ENCODE data around the gene TTLL12. TPM values are rescaled to one million over a fixed set of nuclear protein-coding genes. Genes with fewer than 3 reads are reported as not detected.

The TTLL12 gene
- total RNA-seq, 1 experiment from 2014 or later, result 35.2 TPM

DNA sequence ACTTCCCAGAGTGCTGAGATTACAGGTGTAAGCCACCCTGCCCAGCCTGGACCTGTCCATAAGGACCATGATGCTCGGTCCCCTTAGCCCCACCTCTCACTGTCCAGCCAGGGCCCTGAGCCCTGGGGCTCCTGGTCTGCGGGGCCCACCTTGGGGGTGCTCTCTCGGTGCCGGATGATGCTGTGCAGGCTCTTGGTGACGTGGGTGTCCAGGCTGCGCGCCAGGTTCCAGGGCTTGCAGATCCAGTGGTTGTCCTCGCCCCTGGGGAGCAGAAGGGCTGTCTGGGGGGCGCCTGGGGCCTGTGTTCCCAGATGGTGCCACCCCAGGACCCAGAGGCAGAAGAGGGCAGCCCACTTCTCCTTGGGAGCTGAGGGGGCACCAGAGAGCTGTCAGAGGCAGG, 13.4 kb downstream of the TTLL12 start:
- DNase-seq (ENCODE audit: low spot score), result no peak

DNA sequence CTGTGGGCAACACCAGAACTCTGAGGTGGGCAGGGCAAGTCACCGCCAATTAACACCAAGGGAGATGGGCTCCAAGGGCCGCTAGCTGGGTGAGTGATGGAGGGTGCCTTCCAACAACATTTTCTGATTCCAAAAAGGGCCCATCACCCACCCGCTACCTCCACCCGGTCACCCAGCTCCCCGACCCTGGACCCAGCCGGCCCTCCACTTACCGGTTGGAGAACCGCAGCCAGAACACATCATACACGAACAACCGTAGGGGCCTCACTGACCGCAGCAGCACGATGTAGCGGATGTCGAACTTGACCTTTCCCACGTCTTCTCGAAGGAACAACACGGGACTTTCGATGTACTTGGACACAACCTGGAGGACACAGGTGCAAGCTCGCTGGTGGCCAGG, 14.7 kb downstream of the TTLL12 start:
- DNase-seq (ENCODE audit: low spot score), result no peak

DNA sequence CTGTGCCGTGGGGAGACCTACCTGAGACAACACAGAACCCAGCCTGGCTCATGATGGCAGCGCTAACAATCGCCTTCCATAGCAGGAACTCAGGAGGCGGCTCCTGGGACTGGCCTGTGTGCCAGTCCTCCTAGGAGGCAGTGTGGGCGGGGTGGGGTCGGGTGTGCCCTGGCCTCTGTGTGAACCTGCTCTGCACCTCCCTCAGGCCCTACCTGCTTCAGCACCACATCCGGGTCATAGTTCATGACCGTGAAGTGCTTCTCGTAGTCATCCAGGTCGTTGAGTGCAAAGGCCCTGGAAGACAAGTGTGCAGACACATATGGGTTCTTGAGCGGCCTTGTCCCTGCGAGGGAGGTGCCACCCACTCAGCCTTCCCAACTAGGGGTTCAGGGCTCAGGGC, 15.3 kb downstream of the TTLL12 start:
- DNase-seq (ENCODE audit: low spot score), result no peak

DNA sequence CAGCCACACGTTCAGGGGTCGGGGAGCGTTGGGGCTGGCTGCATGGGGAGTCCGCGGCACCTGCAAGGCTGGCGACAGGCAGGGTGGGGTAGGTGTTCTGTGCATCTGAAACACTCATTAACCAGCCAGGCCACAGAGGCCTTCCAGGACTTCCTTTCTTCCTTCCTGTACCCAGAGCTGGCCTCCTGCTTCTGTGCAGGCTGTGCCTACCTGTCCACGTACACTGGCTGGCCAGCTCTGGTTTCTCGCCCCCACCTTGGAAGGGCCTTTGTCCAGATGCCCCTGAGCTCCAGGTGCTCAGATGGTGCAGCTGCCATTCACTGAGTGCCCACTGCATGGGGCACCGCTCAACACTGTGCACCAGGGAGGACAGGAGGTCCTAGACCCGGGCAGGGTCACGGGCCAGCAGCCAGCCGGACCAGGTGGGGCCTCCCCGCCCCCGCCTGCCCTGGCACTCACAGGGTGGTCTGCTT, 15.9 kb downstream of the TTLL12 start:
- DNase-seq (ENCODE audit: low spot score), result no peak

DNA sequence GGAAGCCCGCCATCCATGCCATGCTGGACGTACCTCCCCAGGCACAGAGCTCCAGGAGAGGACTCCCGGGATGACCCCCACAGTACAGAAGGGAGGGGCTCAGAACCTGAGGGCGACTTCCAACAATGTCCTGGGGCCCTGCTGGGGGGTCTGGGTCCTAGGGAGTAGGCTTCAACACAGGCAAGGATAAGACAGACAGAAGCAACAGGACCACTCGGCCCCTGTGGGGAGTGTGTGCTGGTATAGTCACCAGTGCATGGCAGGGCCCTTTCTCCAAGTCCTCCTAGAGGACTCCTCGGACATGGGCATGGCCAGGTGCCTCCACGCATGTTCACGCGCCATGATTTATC, 16.8 kb downstream of the TTLL12 start:
- no peak for DNase-seq (ENCODE audit: low spot score)

DNA sequence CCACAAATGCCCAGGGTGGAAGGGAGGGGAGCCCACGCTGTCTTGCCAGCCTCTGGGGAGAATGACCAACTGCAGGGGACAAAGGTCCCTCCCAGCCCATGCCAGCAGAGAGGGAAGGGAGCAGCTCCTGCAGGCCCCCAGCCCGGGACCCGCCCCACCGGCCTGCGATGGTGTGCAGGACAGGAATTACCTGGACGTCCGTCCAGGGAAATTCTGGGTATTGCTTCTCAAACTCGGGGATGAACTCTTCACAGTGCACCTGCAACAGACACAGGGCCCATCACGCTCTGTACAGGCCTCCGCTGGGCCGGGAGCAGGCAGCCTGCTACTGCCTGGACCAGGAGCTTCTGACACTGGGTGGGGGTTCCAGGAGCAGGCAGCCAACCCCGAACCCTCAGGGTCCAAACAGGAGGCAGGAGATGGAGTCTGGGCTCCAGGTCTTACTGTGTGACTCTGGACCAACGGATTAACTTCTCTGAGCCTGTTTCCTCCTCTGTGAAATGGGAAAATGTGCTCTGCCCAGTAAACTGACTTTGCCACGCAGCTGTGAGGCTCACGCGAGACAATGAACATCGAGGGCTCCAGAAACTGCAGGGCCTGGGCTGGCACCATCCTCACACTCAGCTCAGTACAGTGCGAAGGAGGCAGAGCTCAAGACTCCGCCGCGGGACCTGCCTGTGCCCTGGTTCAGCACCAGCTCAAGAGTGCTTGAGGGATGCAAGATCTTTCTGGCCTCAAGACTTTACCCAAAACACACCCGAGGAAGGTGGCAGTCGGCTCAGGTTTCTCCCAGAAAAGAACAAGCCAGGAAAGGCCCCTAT, 17.4 kb downstream of the TTLL12 start:
- DNase-seq (ENCODE audit: low spot score), result no peak

DNA sequence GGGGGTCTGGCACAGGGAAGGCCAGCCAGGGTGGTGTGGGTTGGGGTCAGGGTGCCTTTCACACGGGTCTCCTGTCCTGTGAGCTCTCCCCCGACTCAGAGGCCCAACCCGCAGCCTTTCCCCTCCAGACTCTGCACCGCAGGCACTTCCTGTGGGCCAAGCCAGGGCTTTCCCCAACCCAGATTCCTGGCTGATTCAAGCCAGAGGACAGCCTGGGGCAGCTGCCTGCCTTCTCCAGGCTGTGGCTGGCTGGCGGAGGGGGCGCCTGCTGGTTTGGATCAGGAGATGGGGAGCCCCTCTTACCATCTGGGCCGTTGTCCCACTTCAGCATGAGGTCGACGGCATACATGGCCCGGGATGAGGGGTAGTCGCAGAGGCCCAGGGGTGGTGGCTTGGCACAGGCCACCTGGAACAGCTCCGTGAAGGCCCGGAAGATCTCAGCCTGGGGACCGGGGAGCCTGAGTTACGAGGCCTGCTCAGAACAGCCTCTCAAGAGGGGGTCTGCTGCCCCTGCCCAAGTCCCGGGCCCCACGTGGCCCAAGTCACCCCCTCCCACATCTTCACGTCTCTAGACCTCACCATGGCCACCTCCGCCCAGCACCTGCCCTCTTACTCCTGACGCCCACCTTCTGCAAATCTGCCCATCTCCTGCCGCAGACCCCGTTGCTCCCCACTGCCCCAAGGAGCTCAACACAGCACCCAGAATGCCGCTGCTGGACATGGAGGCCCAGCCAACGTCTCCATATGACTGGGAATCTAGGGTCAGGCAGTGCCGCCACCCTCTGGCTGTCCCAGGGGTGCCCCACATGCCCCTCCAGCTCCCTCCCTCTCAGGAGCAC, 18.2 kb downstream of the TTLL12 start:
- DNase-seq (ENCODE audit: low spot score), result no peak

DNA sequence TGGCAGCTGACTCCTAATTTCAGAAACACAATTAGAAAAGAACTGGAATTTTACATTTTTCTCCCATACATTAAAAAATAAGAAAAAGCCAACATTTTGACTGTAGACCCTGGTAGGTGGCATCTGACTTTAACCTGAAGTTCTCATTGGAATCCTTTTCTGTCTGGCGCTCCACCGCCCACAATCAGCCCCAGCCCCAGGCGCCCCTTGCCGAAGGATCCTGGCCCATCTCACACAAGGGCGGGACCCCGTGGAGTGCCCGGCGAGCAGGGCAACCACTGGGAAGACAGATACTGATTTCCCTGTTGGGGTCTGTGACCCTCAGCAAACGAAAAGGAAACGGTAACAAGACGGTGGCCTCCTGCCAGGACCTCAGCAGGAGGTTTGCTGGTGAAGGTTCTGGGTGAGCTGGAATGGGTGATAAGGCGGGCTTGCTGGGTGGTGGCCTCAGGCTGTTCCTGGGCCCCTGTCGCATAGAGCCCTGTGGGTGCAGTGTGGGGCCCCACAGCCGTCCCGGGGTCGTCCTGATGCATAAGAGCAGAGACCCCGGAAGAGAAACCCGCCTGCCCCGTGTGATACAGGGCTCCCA, 19.8 kb downstream of the TTLL12 start:
- DNase-seq (ENCODE audit: low spot score), result no peak

DNA sequence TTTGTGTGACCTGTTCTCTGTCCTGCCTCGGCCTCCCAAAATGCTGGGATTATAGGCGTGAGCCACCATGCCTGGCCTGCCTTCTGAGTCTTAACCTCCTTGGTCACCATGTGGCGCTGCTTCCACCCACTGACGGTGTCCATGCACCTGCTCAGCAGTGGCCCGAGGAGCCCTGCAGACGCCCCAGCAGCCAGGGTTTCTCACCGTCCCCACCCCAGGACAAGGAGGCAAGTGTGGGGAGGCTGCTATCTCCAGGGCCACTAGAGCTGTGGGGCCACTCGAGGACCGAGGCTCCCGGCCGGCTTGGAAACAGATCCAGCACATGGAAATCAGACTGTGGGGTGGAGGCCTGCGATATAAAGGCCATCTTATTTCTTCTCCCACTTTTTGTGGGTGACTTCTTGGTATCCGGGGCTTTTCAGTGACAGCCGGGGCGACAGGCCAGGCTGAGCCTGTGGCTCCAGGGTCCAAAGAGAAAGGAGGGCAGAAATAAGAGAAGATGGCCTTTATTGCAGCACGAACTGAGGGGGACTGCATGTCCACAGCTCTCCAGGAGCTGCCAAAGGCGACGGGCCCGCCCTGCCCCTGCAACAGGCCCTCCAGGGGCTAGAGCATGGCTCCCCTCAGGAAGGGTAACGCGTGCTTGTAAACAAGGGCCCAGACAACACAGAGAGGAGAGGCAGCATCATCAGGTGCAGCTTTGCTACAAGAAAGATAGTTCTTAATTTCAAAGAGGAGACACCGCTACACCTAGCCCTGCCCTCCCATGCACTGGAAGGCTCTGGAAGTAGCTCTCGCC, 20.6 kb downstream of the TTLL12 start:
- no peak for DNase-seq (ENCODE audit: low spot score)

DNA sequence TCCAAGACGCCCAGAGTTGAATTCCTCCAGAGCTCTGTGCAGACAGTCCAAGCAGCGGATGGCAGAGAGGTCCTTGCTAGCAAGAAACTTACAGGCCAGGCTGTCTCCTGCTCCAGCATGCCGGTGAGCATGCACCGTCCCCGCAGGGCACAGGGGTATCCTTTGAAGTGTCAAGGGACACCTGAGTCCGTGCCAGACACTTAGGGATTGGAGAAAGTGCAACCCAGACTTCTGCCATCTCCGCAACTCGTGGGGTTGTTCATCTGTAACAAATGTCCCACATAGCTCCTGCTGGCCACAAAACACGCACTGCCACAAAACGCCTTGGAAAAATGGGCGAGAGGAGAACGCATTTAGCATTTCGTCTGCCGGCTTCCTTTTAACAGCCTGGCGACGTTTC, 22.3 kb downstream of the TTLL12 start:
- DNase-seq (ENCODE audit: low spot score), result no peak

DNA sequence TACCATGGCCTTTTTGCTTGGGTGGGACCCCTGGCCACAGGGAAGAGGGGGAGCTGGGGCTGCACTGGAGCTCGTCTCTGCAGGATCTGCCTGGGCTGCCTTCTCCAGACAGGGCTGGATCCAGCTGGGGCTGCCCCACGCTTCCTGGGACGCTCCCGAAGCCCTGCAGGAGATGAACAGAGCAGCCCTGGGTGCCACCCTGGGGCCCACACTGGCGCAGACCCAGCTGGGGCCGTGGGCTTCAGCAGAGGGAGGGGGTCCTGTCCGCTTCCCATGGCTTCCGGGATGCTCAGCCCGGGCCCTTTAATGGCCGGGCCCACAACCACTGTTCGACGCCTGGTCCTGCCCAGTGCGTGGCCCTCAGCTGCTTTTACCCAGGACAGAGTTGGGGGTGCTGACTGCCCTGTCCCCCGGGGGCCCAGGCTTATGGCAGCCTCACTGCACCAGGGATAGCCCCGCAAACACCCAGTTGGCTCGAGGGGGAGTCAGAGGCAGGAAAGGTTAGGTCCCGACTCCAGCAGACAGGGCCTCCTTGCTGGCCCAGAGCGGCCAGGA, 23.6 kb downstream of the TTLL12 start:
- DNase-seq (ENCODE audit: low spot score), result no peak

DNA sequence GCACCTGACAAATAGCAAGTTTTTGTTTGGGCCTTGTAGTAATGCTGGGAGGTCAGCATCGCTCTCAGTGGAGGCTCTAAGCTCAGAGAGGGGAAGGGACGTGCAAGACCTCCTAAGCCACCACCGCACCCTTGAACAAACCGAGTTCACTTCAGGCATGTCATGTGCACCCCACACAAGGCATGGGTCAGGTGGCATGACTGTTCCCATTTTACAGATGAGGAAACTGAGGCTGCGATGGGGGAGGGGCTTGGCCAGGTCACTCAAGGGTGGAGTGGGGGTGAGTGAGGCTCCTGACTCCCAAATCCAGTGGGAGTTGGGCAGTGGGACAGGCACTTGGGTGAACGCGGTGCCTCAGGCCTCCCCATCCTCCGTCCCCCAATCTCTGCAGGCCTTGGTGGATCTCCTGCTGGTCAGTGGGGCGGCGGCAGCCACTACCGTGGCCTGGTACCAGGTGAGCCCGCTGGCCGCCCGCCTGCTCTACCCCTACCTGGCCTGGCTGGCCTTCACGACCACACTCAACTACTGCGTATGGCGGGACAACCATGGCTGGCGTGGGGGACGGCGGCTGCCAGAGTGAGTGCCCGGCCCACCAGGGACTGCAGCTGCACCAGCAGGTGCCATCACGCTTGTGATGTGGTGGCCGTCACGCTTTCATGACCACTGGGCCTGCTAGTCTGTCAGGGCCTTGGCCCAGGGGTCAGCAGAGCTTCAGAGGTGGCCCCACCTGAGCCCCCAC, 24.4 kb downstream of the TTLL12 start:
- DNase-seq (ENCODE audit: low spot score), result no peak

DNA sequence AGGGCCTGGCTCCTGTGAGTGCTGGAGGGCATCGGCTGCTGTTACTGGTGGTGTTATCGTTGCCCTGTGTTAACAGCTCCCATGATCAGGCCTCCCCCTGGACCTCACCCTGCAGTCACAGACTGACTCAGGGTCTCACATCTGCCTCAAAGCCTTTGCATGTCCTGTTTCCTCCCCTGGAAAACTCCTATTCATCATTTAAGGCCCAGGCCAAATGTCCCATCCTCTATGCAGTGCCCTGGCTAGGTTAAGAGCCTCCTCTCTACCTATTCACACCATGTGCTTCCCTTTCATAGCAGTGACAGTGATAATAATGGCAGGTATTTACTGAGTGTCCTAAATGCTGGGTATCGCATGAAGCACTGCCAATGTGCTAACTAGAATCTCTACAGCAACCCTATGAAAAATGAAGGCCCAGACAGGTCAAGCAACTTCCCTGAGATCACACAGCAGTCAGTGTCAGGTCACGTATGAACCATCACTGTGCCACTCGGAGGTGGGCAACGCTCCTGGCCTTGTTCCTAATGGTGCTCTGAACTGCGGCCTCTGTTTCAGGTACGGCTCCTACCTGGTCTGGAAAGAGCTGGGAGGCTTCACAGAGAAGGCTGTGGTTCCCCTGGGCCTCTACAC, 26.3 kb downstream of the TTLL12 start:
- DNase-seq (ENCODE audit: low spot score), result no peak

DNA sequence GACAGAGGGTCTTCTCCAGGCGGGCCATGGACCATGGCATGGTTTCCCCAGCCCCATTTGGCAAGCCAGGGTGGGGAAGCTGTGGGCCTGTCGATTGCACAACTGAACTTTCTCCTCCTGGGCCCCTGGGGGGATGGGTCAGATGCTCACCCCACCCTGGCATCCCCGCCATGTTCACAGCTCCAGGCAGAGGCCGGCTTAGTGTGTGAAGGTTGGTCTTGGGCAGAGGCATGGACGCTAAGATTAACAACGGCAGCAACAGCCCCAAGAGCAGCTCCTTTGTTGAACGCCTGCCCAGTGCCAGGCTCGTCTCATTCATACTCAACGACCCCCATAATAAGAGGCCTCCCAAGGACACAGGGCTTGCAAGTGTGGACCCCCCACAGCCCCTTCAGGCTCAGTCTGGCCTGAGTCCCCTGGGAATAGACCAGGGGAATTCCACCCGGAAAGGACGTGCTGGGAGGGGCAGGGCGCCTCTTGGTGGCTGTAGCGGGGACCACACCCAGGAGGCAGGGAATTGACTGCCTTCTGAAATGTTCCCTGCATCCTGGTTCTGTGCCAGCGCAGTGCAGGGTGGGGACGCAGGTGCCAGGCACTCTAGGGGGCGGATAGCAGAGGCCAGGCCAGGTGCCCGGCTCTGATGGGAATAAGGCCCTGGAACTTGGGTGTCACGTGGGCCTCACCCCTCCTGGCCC, 27.3 kb downstream of the TTLL12 start:
- DNase-seq (ENCODE audit: low spot score), result no peak

DNA sequence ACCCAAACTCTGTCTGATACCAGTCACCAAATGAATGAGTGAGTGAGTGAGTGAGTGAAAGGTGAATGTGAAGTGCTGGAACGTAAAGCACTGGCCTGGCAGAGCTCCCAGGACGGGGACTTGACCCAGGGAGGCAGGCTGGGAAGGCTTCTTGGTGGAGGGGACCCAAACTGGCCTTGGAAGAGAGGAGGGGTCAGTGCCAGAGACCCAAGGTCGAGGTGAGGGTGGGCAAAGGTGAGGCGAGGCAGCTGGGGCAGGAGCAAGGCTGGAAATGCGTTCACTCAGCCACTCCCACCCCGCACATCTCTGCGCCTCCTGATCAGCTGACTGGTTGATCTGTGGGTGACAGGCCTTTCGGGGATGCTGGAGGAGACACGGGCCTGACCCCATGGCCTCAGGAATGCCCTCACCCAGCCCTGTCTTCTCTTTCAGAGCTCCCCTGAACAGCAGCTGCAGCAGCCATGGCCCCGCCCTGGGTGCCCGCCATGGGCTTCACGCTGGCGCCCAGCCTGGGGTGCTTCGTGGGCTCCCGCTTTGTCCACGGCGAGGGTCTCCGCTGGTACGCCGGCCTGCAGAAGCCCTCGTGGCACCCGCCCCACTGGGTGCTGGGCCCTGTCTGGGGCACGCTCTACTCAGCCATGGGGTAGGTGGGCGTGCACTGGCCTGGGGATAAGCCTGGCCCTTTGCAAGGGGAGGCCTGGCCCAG, 28.0 kb downstream of the TTLL12 start:
- no peak for DNase-seq (ENCODE audit: low spot score)

DNA sequence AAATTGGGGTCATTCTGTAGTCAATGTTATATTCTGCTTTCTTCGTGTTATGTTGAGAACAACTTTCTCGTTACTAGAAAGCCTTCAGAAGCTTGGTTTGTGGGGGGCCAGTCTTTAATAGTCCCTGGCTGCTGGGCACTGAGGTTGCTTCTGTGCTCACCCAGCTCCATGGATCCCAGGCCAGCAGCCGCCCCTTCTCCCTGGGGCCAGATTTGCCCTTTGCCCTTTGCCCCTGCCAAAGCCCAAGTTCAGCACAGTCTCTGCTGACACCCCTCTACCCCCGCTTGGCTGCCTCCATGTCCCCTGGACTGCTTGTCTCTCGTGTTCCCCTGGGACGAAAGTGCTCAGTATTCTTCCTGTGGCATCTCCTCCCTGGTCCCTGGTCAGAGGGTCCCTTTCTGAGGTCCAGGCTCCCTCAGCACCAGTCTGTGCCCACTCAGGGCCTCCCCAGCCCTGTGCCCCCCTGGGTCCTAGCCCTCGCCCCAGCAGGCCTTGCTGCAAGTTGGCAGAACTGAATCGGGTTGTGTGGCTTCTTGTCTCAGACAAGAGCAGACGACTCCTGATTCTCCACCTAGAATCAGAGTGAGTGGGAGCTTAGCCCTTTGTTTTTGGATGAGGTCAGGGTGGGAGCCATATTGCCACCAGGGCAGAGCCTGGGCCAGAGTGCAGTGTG, 28.9 kb downstream of the TTLL12 start:
- DNase-seq (ENCODE audit: low spot score), result no peak

DNA sequence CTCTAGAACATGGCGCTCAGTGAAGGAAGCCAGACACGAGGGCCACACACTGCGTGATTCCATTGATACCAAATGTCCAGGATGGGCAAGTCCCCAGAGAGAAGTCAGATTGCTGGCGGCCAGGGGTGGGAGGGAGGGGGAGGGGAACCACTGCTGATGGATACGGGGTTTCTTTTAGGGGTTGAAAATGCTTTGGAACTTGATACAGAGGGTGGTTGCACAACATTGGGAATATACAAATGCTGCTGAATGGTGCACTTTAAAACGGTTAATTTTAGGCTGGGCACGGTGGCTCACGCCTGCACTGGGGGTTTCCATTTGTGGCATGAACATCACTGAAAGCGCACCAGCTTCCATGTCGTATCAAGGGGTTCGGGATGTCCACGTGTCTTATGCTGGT, 30.5 kb downstream of the TTLL12 start:
- DNase-seq (ENCODE audit: low spot score), result no peak

DNA sequence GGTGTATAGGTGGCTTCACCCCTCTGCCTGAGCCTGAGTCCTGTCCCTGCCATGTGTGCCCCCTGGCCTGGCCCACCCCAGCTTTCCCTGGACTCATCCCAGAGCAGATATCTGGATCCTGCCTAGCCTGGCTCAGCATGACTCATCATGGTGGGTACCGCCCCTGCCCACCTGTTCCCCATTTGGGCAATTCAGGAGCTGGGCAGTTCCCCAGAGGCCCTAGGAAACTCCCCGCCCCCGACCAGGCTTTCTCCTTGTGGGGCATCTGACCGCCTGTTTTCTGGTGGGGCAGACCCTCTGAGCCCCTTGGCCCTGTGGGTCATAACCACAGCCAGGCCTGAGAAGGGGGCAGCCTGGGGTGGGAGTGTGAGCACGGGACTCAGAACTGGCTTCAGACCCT, 31.1 kb downstream of the TTLL12 start:
- no peak for DNase-seq (ENCODE audit: low spot score)

Data from H4 (cell line).